Ishikawa (cell line): ENCODE results near the gene TTLL3.

ENCODE experiments used
- CREB1 ChIP-seq: IDR thresholded peaks from 2 replicates; pipeline ENCODE4 v1.6.1; 2012; ENCODE audit warnings: low read depth
- TEAD4 ChIP-seq: IDR thresholded peaks from 2 replicates; pipeline ENCODE4 v1.6.1; 2012
- ZBTB7A ChIP-seq: IDR thresholded peaks from 2 replicates; pipeline ENCODE4 v1.6.1; 2012; ENCODE audit warnings: low read depth

Gene TTLL3

GRCh38 chr3:9884555-9885165, 74.6 kb downstream of the TTLL3 start:
- TF ChIP-seq TEAD4 (no peak), ZBTB7A (no peak), CREB1 (no peak)
